Spinal cord (tissue), 10 donors: ENCODE data around the gene SFXN4. TPM values are rescaled to one million over a fixed set of nuclear protein-coding genes. Genes with fewer than 3 reads are reported as not detected.
"Not testable (repeated sequence)": the region's sequence is repeated elsewhere in the genome, so short reads cannot be mapped to it uniquely, and the experiment has no call there.

ENCODE experiments used
- DNase-seq, 6 donors: peaks; one replicate each; pipeline versions ENCODE4 v3.0.0 to v3.0.0-alpha.2; 2013 to 2015; ENCODE audit warnings: low spot score in 6 of 6, low read depth in 4 of 6
- H3K27ac ChIP-seq: one replicate; pipeline ENCODE4 v1.5.1; 2013; ENCODE audit warnings: low read depth, low read length, control low read depth
- H3K27me3 ChIP-seq: one replicate; pipeline ENCODE4 v1.6.1; 2013; ENCODE audit warnings: low read length; ENCODE audit not compliant: control insufficient read depth, insufficient read depth
- H3K36me3 ChIP-seq: one replicate; pipeline ENCODE4 v1.6.1; 2013; ENCODE audit warnings: low read length; ENCODE audit not compliant: control insufficient read depth, insufficient read depth
- H3K4me1 ChIP-seq: one replicate; pipeline ENCODE4 v1.6.1; 2013; ENCODE audit warnings: low read length; ENCODE audit not compliant: control insufficient read depth, insufficient read depth
- H3K4me3 ChIP-seq: one replicate; pipeline ENCODE4 v1.5.1; 2013; ENCODE audit warnings: low read depth, low read length, control low read depth
- H3K9me3 ChIP-seq: one replicate; pipeline ENCODE4 v1.6.1; 2013; ENCODE audit warnings: low read length; ENCODE audit not compliant: control insufficient read depth, insufficient read depth
- WGBS: methylation state at CpG from one replicate; pipeline ENCODE4 v1.1.5; 2013; ENCODE audit warnings: missing lambda C conversion rate; ENCODE audit not compliant: insufficient coverage; 5-methylcytosine and 5-hydroxymethylcytosine counted together
- polyA plus RNA-seq, 2 donors: library from polyadenylated mRNA; unstranded; fragments of 120-200 nt; gene quantifications; one replicate each; pipeline ENCODE4 v1.2.1, GENCODE V29; 2013; ENCODE audit not compliant: insufficient read length in 2 of 2
- total RNA-seq, 2 donors: library from RNA; depleted of rRNA in 1 of 2; stranded (reverse); fragments of 120-200 nt in 1 of 2; fragments of >200 nt in 1 of 2; gene quantifications; one replicate each; pipeline versions ENCODE4 v1.2.3 to v1.2.4, GENCODE V29; 2013 to 2014
- donor health status: healthy.

The SFXN4 gene
- total and polyA plus RNA-seq, 4 donors = 17.5 to 36.5 (median 25.4) TPM

DNA sequence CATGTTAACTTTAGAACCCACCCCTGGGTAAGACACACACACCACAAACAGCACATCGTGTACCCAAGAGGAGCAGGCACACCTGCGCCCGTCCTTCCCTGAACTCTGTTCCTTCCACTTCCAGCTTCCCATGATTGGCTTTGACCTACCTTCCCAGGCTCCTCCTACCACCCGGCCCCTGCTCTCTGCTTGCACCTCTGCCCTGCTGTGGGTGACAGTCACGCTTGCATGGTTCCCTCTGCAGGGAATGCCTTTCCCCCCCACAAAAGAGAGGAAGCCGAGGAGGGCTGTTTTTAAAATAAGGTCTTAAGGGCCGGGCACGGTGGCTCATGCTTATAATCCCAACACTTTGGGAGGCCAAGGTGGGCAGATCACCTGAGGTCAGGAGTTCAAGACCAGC, 16.4 kb downstream of the SFXN4 start:
- no peaks in the 10 kb centered on the region for H3K4me1 ChIP-seq
- DNase-seq = no peak
- no peaks in the 10 kb centered on the region for H3K9me3 ChIP-seq
- H3K36me3 ChIP-seq = peaks cover 56% of the 10 kb centered on the region
- WGBS = 93% methylated on average over 4 of the region's 8 CpGs
- H3K4me3 ChIP-seq = no peak overlapping the region
- H3K27ac ChIP-seq = no peak overlapping the region
- H3K27me3 ChIP-seq = no peaks in the 10 kb centered on the region

DNA sequence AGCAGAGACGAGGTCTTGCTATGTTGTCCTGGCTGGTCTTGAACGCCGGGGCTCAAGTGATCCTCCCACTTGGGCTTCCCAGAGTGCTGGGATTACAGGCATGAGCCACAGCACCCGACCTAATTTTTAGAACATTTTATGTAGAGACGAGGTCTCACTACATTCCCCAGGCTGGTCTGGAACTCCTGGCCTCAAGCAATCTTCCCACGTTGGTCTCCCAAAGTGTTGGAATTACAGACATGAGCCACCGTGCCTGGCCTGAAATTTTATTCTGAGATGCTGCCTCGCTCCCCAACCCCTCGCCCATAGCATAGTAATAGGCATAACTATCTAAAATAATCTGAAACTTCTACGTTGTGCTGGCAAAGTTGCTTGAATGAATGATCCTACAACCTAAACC, 21.9 kb downstream of the SFXN4 start:
- no peak overlapping the region for H3K4me3 ChIP-seq
- no peaks in the 10 kb centered on the region for H3K9me3 ChIP-seq
- no peak for DNase-seq
- H3K27me3 ChIP-seq = no peaks in the 10 kb centered on the region
- H3K36me3 ChIP-seq = peaks cover 50% of the 10 kb centered on the region
- H3K4me1 ChIP-seq = no peaks in the 10 kb centered on the region
- 70% methylated on average over 5 of the region's 10 CpGs for WGBS
- no peak overlapping the region for H3K27ac ChIP-seq

DNA sequence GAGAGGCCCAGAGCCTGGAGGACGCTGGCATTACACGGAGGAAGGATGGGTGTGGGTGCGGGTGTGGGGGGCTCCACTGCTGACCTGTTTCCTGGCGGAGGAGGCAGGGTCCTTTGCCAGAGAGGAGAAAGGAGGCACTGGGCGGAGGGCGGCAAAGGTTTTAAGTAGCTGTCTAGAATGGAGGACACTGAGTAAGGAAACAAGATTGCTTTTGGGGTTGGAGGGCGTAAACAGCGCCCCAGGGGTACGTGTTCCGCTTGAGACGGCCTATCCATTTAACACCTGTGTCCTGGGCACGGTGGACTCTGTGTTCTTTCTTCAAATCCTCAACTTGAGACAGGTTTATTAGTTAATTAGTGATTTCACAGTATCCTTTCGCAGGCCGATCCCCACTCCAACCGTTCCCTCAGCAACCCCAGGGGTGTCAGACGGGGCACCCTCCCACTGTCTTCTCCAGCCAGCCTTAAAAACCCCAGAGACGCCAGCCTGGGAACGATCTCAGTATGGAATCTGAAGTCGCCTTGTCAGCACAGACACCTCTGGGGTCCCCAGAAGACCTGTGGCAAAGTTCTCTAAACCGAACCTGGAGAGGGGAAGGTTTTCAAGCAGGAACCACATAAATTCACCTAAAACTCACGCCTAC, 24.8 kb downstream of the SFXN4 start:
- 86% methylated on average over 16 of the region's 21 CpGs for WGBS
- H3K27me3 ChIP-seq = no peaks in the 10 kb centered on the region
- no peak overlapping the region for H3K4me3 ChIP-seq
- no peaks in the 10 kb centered on the region for H3K4me1 ChIP-seq
- H3K36me3 ChIP-seq = peaks cover 37% of the 10 kb centered on the region
- no peak overlapping the region for H3K27ac ChIP-seq
- no peaks in the 10 kb centered on the region for H3K9me3 ChIP-seq
- no peak for DNase-seq

DNA sequence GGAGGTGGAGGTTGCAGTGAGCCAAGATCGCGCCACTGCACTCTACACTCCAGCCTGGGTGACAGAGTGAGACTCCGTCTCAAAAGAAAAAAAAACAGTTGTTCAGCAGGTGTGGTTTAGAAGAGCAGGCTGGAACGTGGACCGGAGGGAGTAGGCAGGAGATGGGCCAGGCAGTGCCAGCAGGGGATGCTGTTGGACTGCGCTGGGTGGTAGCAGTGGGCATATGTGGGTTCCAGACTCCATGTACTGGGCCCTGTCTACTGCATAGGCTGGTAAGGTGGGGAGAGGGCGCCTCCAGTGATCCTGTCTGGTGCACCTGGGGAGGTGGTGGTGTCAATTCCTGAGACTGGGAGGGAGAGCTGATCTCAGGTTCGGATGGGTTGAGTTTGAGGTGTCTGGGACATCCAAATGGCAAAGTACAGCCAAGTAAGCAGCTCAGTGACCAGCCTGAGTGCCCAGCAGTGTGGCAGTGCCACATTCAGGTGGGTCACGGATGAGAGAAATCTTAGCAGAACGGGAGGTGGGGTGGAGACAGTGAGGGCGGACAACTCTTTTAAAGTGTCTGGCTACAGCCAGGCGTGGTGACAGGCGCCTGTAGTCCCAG, 25.9 kb downstream of the SFXN4 start:
- no peak overlapping the region for H3K27ac ChIP-seq
- no peaks in the 10 kb centered on the region for H3K4me1 ChIP-seq
- H3K4me3 ChIP-seq = no peak overlapping the region
- 76% methylated on average over 11 of the region's 13 CpGs for WGBS
- H3K36me3 ChIP-seq = peaks cover 40% of the 10 kb centered on the region
- DNase-seq = peak in 2 of 6 donors; percentile 26 to 49
- no peaks in the 10 kb centered on the region for H3K9me3 ChIP-seq
- no peaks in the 10 kb centered on the region for H3K27me3 ChIP-seq

DNA sequence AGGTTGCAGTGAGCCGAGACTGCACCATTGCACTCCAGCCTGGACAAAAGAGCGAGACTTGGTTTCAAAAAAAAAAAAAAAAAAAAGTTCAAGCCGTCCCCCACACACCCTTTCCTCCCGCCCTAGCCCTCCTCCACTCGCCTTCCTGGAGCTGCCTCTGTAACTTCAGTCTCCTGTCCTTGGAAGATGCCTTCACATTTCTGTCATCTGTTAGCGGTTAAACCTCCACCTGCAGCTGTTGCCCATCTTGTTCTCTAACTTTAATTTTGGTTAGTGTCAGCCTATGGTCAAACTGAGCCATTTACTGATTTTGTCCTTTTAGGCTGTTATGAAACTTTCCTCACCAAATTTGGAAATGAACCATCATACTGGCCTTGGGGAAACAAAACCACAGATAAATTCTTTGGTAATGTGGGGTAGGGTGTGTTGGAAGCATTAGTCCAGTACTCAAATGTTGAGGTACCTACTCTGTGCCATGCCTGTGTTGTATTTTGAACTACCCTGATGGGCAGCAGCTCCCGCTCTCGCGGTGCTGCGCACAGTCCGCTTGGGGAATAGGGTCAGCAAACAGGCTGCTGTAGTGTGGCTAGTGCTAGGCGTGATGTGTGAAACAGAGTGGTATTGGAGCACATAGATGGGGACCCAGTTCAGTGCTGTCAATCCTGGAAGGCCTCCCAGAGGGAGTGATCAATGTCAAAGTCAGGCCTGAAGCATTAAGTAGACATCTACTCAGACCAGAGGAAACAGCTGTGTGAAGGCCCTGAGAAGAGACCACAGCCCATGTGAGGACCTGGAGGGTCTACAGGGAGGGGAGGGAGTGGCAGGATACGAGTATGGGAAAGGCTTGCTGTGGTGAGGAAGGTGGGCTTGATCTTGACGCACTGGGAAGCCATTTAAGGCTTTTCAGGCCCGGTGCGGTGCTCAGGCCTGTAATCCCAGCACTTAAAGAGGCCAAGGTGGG, 26.9 kb downstream of the SFXN4 start:
- no peak overlapping the region for H3K4me3 ChIP-seq
- WGBS = 90% methylated on average over 16 of the region's 16 CpGs
- no peaks in the 10 kb centered on the region for H3K9me3 ChIP-seq
- H3K4me1 ChIP-seq = no peaks in the 10 kb centered on the region
- no peak for DNase-seq
- H3K27ac ChIP-seq = no peak overlapping the region
- no peaks in the 10 kb centered on the region for H3K27me3 ChIP-seq
- peaks cover 46% of the 10 kb centered on the region for H3K36me3 ChIP-seq

DNA sequence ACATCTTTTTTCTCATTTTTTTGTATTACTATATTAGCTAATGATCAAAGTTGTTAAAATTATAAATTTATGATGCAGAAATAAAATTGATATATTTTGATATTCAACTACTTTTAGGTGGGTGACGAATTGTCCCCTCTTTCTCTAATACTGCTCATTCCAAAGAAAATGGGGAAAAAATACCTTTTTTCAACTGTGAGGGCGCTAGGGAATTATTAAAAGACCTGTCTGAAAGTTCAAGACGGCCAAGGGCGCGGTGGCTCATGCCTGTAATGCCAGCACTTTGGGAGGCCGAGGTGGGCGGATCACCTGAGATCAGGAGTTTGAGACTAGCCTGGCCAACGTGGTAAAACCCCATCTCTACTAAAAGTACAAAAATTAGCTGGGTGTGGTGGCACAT, 27.6 kb downstream of the SFXN4 start:
- WGBS = 68% methylated on average over 4 of the region's 8 CpGs

DNA sequence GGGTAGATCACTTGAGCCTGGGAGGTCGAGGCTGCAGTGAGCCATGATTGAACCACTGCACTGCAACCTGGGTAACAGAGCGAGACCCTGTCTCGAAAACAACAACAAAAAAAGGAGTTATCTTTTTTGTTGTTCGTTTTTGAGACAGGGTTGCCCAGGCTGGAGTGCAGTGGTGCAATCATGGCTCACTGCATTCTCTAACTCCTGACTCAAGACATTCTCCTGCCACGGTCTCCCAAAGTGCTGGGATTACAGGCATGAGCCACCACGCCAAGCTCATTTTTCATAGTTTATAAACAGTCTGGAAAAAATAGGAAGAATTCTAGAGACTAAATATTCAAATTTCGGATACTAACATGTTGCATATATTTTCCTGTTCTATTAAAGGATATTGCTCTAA, 29.4 kb downstream of the SFXN4 start:
- peaks cover 57% of the 10 kb centered on the region for H3K36me3 ChIP-seq
- WGBS = 95% methylated on average over 3 of the region's 7 CpGs
- no peaks in the 10 kb centered on the region for H3K9me3 ChIP-seq

More for the DNA sequence above, 27.6 kb downstream of the SFXN4 start:
- not testable (repeated sequence) for H3K4me1 ChIP-seq, H3K27me3 ChIP-seq, H3K9me3 ChIP-seq, H3K27ac ChIP-seq, H3K4me3 ChIP-seq, DNase-seq
- peaks cover 51% of the 10 kb centered on the region for H3K36me3 ChIP-seq

DNA sequence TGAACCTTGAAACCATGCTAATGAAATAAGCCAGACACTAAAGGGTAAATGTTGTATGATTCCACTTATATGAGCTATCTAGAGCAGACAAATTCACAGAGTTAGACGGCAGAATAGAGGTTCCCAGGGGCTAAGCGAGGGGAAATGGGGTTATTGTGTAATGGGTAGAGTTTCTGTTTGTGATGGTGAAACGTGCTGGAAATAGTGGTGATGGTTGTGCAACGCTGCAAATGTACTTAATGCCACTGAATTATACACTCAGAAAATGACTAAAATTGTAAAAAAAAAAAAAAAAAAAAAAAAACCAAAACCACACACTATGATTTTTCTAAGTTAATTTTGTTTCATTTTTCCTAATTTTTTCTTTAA, 30.0 kb downstream of the SFXN4 start:
- no CpG with 5 or more reads among the region's 4 CpGs for WGBS
- Histone ChIP-seq H3K27ac (no peak overlapping the region), H3K4me1 (peaks cover 4% of the 10 kb centered on the region), H3K27me3 (no peaks in the 10 kb centered on the region), H3K36me3 (peaks cover 58% of the 10 kb centered on the region), H3K4me3 (no peak overlapping the region), H3K9me3 (no peaks in the 10 kb centered on the region)
- no peak for DNase-seq

More for the DNA sequence above, 29.4 kb downstream of the SFXN4 start:
- no peak for DNase-seq
- Histone ChIP-seq H3K27me3 (no peaks in the 10 kb centered on the region), H3K4me3 (no peak overlapping the region), H3K27ac (no peak overlapping the region), H3K4me1 (peaks cover 4% of the 10 kb centered on the region)

DNA sequence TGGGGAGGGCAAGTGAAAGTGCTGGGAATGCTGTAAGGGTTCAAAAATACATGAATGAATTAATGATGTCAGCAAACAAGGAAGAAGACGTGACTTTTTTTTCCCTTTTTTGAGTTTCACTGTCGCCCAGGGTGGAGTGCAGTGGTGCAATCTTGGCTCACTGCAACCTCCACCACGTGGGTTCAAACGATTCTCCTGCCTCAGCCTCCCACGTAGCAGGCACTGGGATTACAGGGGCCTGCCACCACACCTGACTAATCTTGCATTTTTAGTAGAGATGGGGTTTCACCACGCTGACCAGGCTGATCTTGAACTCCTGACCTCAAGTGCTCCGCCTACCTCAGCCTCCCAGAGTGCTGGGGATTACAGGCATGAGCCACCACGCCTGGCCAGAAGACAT, 31.6 kb downstream of the SFXN4 start:
- Histone ChIP-seq H3K4me3 (no peak overlapping the region), H3K27me3 (no peaks in the 10 kb centered on the region), H3K4me1 (peaks cover 4% of the 10 kb centered on the region), H3K27ac (no peak overlapping the region), H3K36me3 (peaks cover 51% of the 10 kb centered on the region), H3K9me3 (no peaks in the 10 kb centered on the region)
- DNase-seq = no peak
- WGBS = 94% methylated on average over 8 of the region's 8 CpGs
